GM18873 (cell line): ENCODE measurements around the gene RNF151.
"Not testable (repeated sequence)": the region's sequence is repeated elsewhere in the genome, so short reads cannot be mapped to it uniquely, and the experiment has no call there.

ENCODE experiments used
- ATAC-seq: cut with Tn5 transposase; IDR thresholded peaks from one replicate; pipeline ENCODE4 v1.9.1; 2021; ENCODE audit warnings: mild to moderate bottlenecking, moderate library complexity, moderate number of reproducible peaks; ENCODE audit not compliant: unreplicated experiment, low FRiP score

The RNF151 gene

DNA sequence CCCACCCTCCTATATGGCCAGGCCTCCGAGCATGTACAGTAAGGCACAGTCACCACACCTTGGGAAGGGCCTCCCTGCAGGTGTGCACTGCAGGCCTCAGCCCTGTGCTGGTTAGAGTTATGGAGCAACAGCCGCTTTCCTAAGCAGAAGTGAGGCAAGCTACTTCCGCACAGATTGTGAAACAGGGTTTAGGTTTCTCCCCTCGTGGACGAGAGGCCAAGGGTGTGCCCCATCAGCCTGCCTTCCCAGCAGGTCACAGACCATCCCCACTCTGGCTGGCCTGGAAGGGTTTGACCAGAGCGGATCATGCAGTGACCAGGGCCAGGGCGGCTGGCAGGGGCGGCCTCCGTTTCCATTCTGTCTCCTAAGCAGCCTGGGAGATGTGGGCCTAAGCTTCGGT lies 28.3 kb upstream of the RNF151 start:
- ATAC-seq: no peak

DNA sequence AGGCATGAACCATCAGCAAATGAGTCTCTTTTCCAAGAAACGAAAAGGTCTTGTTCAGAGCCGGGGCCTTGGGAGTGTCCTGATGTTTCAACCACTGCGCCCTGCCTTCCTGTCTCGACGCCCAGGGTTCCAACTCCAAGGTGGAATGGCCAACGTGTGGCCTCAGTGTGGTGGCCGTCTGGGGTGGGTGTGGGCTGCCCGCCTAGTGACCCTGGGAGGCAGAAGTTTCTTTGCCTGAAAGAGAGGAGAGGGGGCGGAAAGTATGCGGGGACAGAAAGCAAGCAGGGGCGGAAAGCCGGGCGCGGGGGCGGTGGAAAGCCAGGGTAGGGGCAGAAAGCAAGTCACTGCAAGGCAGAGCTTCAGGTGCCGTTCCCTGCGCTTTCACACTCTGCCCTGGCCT lies 27.7 kb upstream of the RNF151 start:
- no peak for ATAC-seq

DNA sequence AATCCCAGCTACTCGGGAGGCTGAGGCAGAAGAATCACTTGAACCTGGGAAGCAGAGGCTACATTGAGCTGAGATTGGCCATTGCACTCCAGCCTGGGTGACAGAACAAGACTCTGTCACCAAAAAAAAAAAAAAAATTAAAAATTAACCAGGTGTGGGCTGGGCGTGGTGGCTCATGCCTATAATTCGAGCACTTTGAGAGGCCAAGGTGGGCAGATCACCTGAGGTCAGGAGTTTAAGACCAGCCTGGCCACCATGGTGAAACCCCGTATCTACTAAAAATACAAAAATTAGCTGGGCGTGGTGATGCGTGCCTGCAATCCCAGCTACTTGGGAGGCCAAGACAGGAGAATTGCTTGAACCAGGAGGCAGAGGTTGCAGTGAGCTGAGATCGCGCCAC lies 26.8 kb upstream of the RNF151 start:
- ATAC-seq: not testable (repeated sequence)

DNA sequence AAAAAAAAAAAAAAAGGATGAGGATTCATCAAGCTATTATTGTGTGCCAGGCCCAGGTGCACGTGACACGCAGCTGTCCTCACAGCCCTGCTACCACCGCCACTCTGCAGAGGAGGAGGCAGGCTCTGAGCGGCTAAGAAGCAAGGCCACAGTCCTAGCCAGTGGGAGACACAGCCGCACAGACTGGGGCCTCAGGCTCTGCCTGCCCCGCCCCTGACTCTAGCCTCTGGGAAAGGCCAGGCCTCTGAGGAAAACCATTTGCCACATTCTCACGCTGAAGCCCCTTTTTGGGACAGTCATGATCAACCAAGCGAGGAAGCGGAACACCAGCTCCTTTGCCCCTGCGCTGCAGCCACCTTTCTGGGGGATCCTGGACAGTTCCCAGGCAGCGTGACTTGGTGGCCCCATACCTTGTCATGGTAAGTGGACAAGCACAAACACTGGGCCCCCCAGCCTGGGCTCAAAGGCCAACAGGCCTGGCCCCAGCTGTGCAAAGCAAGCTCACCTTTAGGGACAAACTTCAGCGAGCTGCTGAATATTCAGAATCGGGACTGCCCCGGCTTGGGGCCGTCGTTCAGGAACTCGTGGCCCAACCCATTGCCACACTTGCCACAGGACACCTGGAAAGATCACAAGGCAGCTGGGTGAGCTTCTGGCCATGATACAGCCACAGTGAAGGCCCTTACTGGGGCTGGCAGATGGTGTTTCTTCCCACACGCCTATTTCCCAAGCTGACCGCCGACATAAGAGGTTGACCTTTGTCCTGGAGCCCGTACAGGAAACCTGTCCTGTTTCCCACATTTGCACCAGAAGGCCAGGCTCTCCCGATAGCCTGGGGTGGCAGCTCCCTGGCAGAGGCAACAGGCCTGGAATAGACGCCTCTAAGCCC lies 26.1 kb upstream of the RNF151 start:
- ATAC-seq: no peak

DNA sequence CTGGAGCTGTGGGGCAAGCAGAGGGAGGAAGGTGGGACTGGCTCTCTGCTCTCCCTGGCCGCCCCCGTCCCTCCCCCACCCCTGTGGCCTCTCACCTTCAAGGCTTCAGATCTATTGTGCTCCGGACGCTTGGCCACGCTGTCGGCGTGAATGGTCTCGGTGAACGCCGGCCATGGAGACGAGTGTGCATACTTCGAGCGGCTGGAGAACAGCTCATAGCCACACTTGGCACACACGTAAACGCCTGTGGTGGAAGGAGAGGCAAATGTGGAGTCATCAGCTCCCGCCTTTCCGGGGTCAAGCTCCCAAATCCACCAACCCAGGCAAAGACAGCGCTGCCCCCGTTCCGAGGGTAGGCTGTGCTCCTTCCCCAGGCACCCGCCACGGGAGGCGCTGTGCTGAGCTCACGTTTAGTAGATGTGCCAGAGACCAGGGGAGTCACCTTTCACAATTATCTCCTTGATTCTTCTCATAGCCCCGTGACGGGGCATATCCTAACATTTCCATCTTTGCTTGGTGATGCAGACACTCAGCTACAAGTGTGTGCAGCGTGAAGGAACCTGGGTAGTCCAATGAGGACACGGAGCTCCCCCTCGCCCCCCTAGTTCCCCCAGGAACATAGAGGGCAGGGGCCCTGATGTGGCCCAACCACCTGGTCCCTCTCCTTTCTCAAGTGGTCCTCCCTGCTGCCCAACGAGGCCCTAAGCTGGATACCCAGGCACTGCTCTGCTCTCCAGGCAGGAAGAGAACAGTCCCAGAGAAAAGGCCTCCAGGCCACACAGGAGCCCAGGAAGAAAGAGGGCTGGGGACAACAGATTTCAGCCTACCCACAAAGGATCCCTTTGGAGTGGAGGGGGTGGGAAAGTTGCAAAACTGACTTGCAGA lies 25.3 kb upstream of the RNF151 start:
- no peak for ATAC-seq

DNA sequence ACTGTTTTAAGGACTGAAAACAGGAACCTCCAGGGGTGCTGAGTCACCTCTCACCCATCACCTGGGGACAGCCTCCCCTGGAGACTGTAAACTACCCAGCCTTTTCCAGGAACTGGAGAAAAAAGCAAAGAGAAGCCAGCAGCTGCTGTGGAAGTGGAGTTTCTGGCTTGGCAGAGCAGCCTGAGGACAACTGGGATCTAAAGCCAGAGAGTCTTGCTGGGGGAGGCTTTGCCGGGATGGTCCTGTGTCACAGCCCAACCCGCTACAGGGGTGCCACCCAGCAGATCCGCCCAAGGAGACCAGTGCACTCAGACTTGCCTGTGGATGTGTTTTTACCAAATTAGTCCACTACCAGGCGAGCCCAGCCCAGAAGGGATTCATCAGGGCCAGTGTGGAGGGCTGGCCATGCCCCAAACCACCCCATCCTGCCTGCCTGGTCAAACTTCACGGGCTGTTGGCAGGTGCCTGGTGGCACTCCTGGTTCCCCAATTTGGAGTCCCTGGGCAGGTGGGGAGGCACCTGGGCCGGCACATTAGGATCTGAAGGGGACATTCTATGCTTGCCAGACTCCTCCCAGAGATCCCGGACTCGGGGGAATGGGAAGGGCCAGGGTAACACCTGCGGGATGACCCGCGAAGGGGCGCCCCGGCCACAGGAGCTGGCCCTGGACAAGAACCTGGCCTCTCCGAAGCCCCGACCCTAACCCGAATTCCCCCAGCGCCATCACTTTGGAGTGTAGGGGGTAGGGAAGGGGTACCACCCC lies 24.4 kb upstream of the RNF151 start:
- ATAC-seq: no peak

DNA sequence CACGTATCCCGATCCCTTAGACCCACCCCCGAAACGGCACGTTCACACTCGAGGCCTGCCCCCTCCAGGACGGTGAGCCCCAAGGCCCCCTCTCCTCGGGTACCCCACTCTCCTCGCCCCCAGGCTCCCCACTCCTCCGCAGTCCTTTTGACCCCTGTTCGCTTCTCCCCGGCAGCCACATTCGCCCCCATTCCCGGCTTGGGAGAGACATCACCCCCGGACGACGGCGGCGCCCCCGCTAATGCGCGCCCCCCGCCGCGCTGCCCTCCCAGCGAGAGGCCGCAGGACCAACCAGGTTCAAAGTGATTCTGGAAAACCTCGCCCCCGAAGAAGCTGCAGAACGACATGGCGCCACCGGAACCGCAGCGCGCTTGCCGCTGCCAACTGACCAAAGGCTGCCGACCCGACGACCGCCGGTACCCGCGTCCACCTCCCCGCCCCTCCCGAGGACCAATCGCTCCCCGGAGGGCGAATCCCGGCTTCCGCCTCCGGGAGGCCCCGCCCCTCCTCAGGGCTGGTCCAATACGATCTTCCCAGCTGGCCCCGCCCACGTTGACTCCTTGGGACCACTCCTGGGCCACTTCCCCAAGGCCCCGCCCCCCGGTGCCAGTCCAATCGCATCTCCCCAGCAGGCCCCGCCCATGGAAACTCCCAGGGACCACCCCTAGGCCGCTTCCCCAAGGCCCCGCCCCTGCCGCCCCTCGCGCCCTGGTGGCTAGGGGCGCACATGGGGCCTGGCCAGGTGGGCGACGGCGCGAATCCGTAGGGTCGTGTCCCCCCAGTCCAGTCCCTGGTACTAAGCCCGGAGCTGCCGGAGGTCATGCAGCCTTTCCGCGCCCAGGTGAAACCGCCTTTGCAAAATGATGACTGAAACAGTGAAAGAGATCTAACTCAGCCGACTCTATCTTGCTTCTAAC lies 23.6 kb upstream of the RNF151 start, which contains the start of gene MSRB1:
Gene MSRB1 (minus strand): TSS at position 390 of the 917 bp plus-strand sequence. CDS start 43 bp downstream, at position 347.
- peak; percentile 82 for ATAC-seq

DNA sequence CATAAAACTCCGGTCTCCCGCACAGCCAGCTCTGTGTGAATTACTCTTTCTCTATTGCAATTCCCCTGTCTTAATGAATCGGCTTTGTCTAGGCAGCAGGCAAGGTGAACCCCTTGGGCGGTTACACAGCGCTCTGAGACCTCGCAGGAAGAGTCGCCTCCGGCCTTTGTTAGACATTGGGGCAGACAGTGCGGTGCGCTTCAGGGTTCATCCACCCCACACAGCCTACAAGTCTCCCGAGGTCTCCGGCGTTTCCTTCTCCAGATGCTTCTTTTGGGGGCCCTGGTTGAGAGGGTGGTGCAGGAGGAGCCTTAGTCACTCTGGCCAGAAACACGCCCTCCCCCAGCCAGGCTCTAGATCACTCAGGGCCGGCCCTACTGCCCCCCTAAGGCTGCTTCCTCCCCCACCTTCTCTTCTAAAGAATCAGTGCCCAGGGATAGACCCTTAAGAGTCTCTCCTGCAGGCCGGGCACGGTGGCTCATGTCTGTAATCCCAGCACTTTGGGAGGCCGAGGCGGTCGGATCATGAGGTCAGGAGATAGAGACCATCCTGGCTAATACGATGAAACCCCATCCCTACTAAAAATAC lies 21.9 kb upstream of the RNF151 start:
- no peak for ATAC-seq

DNA sequence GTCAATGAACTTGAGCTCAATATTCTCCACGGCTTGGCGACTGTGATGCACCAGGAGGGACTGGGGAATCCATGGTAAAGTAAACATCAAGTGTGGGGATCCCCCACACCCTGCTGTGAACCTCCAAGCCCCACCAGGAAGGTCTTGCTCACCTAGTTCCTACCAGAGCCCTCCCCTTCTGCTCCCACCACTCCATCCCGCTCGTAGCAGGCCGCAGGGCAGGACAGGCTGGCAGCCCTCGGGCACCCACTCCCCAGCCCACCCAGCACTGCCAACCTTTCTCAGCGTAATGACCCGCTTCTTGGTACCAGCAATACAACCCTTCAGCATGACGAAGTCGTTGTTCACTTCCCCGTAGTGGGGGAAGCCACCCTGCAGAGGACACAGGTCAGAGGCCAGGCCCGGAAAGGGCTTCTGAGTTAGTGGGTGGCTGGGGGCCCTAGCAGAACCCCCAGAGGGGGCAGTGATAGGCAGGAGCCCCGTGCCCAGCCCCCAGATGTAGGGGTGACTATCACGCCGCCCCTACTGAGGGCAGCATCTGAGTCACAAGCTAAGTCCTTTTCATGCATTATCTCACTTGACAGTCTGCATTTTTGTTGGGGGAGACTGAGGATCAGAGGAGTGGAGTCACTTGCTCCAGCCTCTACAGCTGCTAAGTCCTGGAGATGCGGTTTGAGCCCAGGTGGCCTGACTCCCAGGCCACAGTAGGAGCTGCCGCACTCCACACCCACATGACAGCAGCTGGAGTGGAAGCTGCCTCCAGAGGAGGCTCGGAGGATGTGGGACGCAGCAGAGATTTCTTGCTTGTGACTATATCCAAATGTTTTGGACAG lies 20.9 kb upstream of the RNF151 start:
- ATAC-seq: no peak

DNA sequence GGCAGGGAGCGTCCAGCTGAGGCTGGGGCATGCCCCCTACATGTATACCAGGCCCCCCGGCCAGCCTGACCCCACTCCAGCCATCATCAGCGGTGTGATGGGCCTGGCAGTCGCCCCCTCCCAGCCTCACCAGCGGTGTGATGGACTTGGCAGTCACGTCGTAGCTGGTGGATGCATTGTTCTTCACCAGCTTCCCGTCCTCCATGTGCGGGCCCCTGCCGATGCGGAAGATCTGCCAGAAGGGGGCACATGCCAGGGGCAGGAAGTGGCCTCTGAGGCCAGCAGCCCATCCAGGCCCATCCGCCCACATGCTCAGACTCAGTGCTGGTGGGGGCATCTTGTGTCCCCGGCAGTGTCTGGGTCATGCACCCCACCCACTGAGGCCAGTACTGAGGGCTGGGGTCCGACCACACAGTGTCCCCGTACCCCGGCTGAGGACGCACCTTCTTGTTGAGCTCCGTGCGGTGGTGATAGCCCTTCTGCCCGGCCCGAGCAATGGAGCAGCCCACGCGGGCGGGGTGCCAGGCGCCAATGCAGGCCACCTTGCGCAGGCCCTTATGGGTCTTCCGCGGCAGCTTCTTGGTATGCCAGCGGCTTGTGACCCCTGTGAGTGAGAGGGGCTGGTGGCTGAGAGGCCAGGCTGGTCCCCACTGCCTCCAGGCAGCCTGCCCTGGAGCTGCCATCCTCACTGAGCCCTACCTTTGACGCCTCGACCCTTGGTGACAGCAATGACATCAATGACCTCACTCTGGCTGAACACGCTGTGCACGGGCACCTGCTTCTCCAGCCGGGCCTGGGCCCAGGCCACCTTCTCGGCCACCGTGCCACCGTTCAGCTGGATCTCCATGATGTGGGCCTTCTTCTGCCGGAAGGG lies 19.9 kb upstream of the RNF151 start:
- no peak for ATAC-seq

DNA sequence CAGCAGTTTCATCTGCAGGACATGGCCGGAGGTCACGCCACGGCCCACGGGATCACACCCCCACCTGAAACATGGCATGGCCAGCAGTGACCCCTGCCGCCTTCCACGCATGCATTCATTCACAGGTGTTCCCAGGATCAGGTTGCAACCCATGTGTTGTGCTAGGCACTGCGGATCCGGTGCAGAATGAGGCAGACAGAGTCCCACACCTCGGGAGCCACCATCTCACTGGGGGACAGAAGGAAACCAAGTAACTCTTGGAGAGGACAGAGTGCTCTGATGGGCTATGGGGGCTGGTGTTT lies 19.3 kb upstream of the RNF151 start:
- ATAC-seq: no peak

DNA sequence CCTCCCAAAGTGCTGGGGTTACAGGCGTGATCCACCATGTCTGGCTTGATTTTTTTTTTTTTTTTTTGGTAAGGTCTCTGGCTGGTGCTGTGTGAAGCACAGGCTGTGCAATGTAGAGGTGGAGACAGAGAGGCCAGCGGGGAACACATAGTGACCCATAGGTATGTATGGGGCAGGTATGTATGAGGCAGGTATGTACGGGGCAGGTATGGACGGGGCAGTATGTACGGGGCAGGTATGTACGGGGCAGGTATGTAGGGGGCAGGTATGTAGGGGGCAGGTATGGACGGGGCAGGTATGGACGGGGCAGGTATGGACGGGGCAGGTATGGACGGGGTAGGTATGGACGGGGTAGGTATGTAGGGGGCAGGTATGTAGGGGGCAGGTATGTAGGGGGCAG lies 17.1 kb upstream of the RNF151 start:
- no peak for ATAC-seq

DNA sequence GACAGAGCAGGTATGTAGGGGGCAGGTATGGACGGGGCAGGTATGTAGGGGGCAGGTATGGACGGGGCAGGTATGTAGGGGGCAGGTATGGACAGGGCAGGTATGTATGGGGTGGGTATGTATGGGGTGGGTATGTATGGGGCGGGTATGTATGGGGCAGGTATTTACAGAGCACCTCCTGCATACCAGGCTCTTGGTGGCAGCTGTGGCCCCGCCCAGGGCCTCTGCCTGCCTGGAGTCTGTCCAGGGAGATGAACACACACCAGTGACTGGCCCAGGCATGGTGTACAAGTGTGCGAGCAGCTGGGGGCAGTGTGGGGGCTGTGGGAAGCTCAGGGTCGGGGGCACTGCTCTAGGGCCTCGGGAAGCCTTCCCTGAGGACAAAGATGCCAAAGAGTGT lies 16.6 kb upstream of the RNF151 start:
- ATAC-seq: no peak

DNA sequence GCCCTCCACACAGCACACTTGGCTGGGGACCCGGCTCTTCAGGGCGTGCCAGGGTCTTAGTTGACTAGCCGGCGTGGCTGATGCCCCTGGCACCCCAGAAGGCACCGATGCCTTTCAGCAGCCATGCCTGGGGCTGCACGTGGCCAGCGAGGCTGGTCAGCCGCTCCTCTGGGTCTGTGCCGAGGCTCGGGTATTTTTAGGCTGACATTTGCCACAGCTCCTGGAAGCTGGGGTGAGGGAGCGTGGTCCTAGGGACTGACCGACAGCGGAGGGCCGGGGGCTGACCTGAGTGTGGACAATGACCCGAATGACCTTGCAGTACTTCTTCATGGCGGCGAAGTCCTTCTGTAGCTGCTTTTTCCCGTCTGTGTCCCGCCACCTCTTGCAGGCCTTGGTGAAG lies 16.1 kb upstream of the RNF151 start:
- no peak for ATAC-seq

DNA sequence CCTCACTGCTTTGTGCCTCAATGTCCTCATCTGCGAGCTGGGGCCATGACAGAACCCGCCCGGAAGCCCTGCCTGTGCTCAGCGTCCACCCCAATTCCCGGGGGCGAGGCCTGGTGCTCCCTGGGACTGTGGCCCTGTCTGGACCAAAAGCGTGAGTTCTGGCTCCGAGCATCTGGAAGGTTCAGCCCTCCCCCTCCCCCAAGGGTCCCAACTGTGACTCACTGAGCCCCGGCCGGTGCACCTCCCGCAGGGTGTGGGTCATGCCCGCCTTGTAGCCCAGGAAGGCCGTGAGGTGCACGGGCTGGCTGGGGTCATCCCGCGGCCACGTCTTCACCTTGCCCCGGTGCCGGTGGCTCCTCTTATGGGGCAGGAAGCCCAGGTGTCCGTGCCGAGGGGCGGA lies 12.9 kb upstream of the RNF151 start:
- ATAC-seq: no peak

DNA sequence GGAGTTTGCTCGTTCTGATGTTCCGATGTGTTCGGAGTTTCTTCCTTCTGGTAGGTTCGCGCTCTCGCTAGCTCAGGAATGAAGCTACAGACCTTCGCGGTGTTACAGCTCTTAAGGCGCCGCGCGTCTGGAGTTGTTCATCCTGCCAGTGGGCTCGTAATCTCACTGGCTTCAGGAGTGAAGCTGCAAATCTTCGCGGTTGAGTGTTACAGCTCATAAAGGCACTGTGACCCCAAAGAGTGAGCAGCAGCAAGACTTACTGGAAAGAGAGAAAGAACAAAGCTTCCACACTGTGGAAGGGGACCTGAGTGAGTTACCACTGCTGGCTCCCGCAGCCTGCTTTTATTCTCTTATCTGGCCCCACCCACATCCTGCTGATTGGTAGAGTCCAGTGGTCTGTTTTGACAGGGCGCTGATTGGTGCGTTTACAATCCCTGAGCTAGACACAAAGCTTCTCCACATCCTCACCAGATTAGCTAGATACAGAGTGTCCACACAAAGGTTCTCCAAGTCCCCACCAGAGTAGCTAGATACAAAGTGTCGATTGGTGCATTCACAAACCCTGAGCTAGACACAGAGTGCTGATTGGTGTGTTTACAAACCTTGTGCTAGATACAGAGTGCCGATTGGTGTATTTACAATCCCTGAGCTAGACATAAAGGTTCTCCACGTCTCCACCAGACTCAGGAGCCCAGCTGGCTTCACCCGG lies 9.1 kb upstream of the RNF151 start:
- ATAC-seq: not testable (repeated sequence)

DNA sequence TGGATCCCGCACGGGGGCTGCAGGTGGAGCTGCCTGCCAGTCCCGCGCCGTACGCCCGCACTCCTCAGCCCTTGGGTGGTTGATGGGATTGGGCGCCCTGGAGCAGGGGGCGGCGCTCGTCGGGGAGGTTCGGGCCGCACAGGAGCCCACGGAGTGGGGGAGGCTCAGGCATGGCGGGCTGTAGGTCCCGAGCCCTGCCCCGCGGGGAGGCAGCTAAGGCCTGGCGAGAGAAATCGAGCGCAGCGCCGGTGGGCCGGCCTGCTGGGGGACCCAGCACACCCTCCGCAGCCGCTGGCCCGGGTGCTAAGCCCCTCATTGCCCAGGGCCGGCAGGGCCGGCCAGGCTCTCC lies 8.5 kb upstream of the RNF151 start:
- not testable (repeated sequence) for ATAC-seq
